ENCODE measurements around the gene IP6K3.

- TF ChIP-seq EP300 (IDR thresholded peaks at IDR 0.05; ENCODE audit: borderline replicate concordance in 1 of 2, low read depth in 1 of 2, low read length in 1 of 2) = no peak
- TF ChIP-seq, protein P1, sequence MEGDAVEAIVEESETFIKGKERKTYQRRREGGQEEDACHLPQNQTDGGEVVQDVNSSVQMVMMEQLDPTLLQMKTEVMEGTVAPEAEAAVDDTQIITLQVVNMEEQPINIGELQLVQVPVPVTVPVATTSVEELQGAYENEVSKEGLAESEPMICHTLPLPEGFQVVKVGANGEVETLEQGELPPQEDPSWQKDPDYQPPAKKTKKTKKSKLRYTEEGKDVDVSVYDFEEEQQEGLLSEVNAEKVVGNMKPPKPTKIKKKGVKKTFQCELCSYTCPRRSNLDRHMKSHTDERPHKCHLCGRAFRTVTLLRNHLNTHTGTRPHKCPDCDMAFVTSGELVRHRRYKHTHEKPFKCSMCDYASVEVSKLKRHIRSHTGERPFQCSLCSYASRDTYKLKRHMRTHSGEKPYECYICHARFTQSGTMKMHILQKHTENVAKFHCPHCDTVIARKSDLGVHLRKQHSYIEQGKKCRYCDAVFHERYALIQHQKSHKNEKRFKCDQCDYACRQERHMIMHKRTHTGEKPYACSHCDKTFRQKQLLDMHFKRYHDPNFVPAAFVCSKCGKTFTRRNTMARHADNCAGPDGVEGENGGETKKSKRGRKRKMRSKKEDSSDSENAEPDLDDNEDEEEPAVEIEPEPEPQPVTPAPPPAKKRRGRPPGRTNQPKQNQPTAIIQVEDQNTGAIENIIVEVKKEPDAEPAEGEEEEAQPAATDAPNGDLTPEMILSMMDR (IDR thresholded peaks at IDR 0.05) = no peak
Measured at GRCh38 chr6:33790379-33790778, 43.7 kb upstream of the IP6K3 start.

Measured in SK-N-SH (cell line).